NCI-H1092 treated with DMSO at 0.1 percent for 48 hours (cell line): Measurements from ENCODE around the gene FBF1.
"Not testable (repeated sequence)": the region's sequence is repeated elsewhere in the genome, so short reads cannot be mapped to it uniquely, and the experiment has no call there.

Experiments used
- DNase-seq: peaks from one replicate; lab custom pipeline; 2025; lab: John Stamatoyannopoulos, UW

FBF1 gene, protein sequence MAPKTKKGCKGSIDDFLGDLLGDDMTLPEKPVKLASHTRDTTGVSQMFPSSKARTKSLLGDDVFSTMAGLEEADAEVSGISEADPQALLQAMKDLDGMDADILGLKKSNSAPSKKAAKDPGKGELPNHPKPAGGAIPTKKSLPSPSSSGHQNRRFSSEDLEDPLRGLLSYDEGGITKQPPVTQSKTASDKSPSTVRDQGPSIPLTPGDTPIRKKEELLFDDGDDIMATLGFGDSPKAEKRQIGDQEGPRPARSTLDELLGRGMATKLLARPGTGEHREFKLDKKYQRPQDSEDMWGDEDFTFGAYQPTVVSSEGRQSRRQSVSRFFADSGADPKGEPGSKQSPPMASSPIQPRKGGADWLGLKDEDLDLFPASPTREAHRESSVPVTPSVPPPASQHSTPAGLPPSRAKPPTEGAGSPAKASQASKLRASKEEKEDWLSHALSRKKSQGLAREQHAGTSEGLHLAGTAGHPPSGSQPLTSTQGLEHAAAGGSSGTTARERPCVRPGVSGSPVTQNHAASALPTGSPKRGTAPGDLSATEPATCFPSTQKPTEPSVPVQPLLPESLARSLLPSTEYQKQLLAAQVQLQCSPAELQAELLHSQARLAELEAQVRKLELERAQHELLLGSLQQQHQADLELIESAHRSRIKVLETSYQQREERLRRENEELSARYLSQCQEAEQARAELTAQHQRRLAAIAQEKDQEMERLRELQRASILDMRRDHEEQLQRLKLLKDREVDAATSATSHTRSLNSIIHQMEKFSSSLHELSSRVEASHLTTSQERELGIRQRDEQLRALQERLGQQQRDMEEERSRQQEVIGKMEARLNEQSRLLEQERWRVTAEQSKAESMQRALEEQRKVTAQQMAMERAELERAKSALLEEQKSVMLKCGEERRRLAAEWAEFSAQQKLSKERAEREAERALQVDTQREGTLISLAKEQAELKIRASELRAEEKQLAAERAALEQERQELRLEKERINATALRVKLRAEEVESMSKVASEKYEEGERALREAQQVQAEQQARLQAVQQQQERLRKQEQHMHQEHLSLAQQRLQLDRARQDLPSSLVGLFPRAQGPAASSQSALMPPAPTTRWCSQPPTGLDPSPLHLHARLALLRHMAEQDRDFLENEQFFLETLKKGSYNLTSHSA

GRCh38 chr17:75940727-75941441 lies at the start of gene FBF1:
FBF1 (minus strand) TSS chr17:75941042; CDS start chr17:75938149, 2,893 bp downstream.
- DNase-seq = peak; percentile 93

DNA sequence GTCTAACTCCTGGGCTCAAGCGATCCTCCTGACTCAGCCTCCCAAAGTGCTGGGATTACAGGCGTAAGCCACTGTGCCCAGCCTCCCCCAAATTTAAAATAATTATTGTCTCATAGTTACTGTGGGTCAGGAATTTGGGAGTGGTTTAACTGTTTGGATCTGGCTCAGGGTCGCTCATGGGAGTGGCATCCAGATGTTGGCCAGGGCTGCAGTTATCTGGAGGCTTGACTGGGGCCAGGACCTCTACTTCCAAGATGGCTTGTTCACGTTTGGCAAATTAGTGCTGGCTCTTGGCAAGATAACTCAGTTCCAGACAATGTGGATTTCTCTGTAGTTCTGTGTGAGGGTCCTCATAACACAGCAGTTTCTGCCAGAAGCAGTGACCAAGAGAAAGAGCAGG lies 46.2 kb upstream of the FBF1 start:
- no peak for DNase-seq

DNA sequence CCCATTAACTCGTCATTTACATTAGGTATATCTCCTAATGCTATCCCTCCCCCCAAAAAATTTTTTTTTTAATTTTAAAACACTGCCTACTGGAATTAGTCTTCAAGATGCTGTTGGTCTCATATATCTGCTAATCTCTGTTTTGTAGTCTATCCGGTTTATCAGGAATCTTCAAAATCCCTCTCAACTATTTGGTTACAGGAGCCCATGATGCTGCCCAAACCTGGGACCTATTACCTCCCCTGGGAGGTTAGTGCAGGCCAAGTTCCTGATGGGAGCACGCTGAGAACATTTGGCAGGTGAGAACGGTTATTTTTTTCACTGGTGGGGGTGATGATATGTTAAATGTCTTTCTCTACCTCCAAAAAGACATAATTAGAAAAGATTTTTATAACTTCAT lies 45.1 kb upstream of the FBF1 start:
- no peak for DNase-seq

- no peak for DNase-seq
Measured at GRCh38 chr17:75983501-75984181, 42.8 kb upstream of the FBF1 start.

GRCh38 chr17:75981019-75981615 lies 40.3 kb upstream of the FBF1 start:
- DNase-seq = no peak

GRCh38 chr17:75980188-75981018 lies 39.6 kb upstream of the FBF1 start:
- peak; percentile 33 for DNase-seq

GRCh38 chr17:75979705-75980187 lies 38.9 kb upstream of the FBF1 start:
- no peak for DNase-seq

GRCh38 chr17:75978938-75979704 lies 38.3 kb upstream of the FBF1 start, which contains the start of the genes ACOX1 and TEN1:
ACOX1 (minus strand) TSS chr17:75979166; CDS start chr17:75979073, 93 bp downstream.
TEN1 (plus strand) TSS chr17:75979240; CDS start chr17:75986193, 6,953 bp downstream.
- peak; percentile 96 for DNase-seq

GRCh38 chr17:75976175-75976848 lies 35.5 kb upstream of the FBF1 start:
- DNase-seq = no peak

DNA sequence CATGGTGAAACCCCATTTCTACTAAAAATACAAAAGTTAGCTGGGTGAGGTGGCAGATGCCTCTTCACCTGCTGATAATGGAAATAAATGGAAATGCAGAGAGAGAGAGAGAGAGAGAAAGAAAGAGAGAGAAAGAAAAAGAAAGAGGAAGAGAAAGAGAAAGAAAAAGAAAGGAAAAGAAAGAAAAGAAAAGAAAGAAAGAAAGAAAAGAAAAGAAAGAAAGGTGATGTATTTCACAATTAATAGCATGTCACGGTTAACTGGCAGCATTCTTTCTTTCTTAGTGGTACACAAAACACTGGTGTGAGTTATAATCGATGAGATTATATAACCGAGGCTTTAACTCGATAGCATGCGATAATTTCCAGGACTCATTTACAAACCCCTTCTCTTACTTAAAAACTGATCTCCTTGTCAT lies 34.9 kb upstream of the FBF1 start:
- DNase-seq = no peak

- DNase-seq = not testable (repeated sequence)
Measured at GRCh38 chr17:75975187-75975586, 34.3 kb upstream of the FBF1 start.

DNA sequence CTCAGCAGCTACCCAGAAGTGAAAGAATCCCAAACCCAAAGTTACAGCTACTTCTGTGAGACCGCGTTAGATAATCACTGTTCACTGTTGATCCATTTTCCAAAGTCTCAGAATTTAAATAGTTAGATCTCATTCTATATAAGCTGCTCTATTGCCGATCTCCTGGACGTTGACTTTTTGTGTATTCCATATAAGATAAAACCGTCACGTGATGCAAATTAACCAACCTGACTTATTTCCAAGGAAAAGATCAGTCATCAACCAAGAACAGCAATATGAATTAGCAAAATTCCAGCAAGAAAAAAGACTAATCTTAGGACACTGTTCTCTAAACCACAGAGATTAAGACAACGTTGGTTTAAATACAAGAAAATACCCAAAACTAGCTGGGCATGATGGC lies 29.8 kb upstream of the FBF1 start:
- DNase-seq = no peak

DNA sequence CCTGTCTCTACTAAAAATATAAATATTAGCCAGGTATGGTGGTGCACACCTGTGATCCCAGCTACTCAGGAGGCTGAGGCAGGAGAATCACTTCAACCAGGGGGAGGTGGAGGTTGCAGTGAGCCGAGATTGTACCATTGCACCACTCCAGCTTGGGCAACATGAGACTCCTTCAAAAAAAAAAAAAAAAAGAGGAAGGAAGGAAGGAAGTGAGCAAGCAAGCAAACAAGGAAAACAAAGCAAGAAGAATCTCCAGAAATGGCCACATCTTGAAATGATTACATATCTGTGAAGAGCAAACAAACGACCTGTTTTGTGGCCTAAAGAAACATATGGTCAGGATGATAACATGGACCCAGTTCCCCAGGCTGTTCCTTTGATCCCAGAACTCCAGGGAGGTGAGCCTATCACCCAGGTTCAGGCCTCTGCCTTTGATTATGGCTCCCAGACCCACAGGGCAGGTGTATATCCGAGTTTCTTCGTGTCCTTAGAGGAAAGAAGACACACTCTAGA lies 29.2 kb upstream of the FBF1 start:
- no peak for DNase-seq

DNA sequence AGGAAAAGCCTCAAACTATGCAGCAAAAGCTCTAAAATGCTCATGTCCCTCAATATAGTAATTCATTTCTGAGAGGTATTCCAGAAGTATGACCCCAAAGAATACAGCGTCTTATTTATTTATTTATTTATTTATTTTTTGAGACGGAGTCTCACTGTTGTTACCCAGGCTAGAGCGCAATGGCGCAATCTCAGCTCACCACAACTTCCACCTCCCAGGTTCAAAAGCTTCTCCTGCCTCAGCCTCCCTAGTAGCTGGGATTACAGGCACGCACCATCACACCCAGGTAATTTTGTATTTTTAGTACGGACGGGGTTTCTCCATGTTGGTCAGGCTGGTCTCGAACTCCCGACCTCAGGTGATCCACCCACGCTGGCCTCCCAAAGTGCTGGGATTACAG lies 28.2 kb upstream of the FBF1 start:
- not testable (repeated sequence) for DNase-seq

- no peak for DNase-seq
Measured at GRCh38 chr17:75965468-75965867, 24.6 kb upstream of the FBF1 start.

GRCh38 chr17:75959839-75960511 lies 19.1 kb upstream of the FBF1 start:
- no peak for DNase-seq
